HT1080 (cell line): ENCODE results near the gene MPP1. TPM values are rescaled to one million over a fixed set of nuclear protein-coding genes. Genes with fewer than 3 reads are reported as not detected.

ENCODE experiments used
- DNase-seq: peaks from one replicate; pipeline ENCODE4 v3.0.0-alpha.2; 2015; ENCODE audit warnings: low read depth
- total RNA-seq: library from RNA; depleted of rRNA; stranded (reverse); fragments of >200 nt; shearing (Covaris generic); gene quantifications from 2 replicates; pipeline ENCODE4 v1.2.3, GENCODE V29; 2014

Gene MPP1
- total RNA-seq, 1 experiment from 2014 or later, result 21.6 TPM

GRCh38 chrX:154813801-154814200 is 8.5 kb upstream of the MPP1 start:
- DNase-seq, result no peak

- no peak for DNase-seq
Observed at GRCh38 chrX:154812341-154813101, 7.2 kb upstream of the MPP1 start.

- DNase-seq, result no peak
Observed at GRCh38 chrX:154809939-154810665, 4.8 kb upstream of the MPP1 start.

- DNase-seq, result no peak
Observed at GRCh38 chrX:154806837-154807501, 1.7 kb upstream of the MPP1 start.

GRCh38 chrX:154805696-154806091 is 409 bp upstream of the MPP1 start:
- no peak for DNase-seq

- no peak for DNase-seq
Observed at GRCh38 chrX:154804261-154804956, 876 bp downstream of the MPP1 start.

GRCh38 chrX:154802947-154803346 is 2.3 kb downstream of the MPP1 start:
- no peak for DNase-seq

GRCh38 chrX:154800478-154801210 is 4.6 kb downstream of the MPP1 start:
- DNase-seq, result no peak

GRCh38 chrX:154799556-154800348 is 5.5 kb downstream of the MPP1 start:
- no peak for DNase-seq

GRCh38 chrX:154797006-154797405 is 8.3 kb downstream of the MPP1 start:
- peak; percentile 29 for DNase-seq

- DNase-seq, result no peak
Observed at GRCh38 chrX:154795016-154795415, 10.3 kb downstream of the MPP1 start.

GRCh38 chrX:154793084-154793795 is 12.0 kb downstream of the MPP1 start:
- DNase-seq, result no peak

- DNase-seq, result no peak
Observed at GRCh38 chrX:154791939-154792338, 13.3 kb downstream of the MPP1 start.

- no peak for DNase-seq
Observed at GRCh38 chrX:154791467-154791866, 13.8 kb downstream of the MPP1 start.

- no peak for DNase-seq
Observed at GRCh38 chrX:154785716-154786115, 19.6 kb downstream of the MPP1 start.

GRCh38 chrX:154784149-154784995 is 20.9 kb downstream of the MPP1 start:
- DNase-seq, result no peak

- DNase-seq, result no peak
Observed at GRCh38 chrX:154780968-154781367, 24.3 kb downstream of the MPP1 start.

GRCh38 chrX:154779261-154779660 is 26.0 kb downstream of the MPP1 start:
- no peak for DNase-seq

GRCh38 chrX:154776753-154777152 is 28.5 kb downstream of the MPP1 start:
- no peak for DNase-seq
